ENCODE results near the gene CTAGE6.
"Not testable (repeated sequence)": the region's sequence is repeated elsewhere in the genome, so short reads cannot be mapped to it uniquely, and the experiment has no call there.

Gene CTAGE6

GRCh38 chr7:143757596-143757995, at the start of gene CTAGE6:
TSS of gene CTAGE6 (minus strand) at chr7:143757696. CDS start at chr7:143757658, 38 bp downstream.
- not testable (repeated sequence) for DNase-seq

DNA sequence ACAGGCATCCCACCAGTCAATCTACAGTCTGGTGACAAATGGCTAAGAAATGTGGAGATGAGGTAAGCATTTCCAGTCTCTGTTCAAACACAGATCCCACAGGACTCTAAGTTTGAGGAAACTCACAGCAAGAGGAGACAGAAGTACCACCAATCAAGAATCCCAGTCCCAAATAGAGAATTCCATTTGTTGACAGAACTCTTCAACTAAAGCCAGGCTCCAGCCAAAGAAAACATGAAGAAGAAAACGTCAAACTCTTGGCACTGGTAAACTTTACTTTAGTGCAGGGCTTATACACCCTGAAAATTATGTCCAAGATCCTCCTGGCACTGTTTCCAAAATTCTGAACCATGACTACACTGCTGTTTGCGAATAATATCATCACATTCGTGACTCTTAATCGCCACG, 49.2 kb upstream of the CTAGE6 start:
- not testable (repeated sequence) for DNase-seq

GRCh38 chr7:143797896-143798290, 40.4 kb upstream of the CTAGE6 start:
- not testable (repeated sequence) for DNase-seq

- not testable (repeated sequence) for DNase-seq
Observed at GRCh38 chr7:143797119-143797895, 39.8 kb upstream of the CTAGE6 start.

GRCh38 chr7:143795653-143796052, 38.2 kb upstream of the CTAGE6 start:
- not testable (repeated sequence) for DNase-seq

- DNase-seq = not testable (repeated sequence)
Observed at GRCh38 chr7:143792633-143793032, 35.1 kb upstream of the CTAGE6 start.

- not testable (repeated sequence) for DNase-seq
Observed at GRCh38 chr7:143785415-143786182, 28.1 kb upstream of the CTAGE6 start.

DNA sequence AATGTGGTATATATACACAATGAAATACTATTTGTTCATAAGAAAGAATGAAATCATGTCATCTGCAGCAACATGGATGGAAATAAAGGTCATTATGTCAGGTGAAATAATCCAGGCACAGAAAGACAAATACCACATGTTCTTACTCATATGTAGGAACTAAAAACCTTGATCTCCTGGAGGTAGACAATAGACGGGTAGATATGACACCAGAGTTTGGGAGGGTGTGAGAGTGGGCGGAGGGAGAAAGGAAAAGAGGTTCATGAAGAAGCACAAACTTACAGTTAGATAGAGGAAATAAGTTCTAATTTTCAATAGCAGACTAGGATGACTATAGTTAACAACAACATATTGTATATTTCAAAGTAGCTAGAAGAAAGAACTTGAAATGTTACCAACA, 22.1 kb upstream of the CTAGE6 start:
- DNase-seq = not testable (repeated sequence)

- not testable (repeated sequence) for DNase-seq
Observed at GRCh38 chr7:143772738-143773468, 15.4 kb upstream of the CTAGE6 start.

GRCh38 chr7:143767531-143767930, 10.0 kb upstream of the CTAGE6 start:
- DNase-seq = not testable (repeated sequence)

DNA sequence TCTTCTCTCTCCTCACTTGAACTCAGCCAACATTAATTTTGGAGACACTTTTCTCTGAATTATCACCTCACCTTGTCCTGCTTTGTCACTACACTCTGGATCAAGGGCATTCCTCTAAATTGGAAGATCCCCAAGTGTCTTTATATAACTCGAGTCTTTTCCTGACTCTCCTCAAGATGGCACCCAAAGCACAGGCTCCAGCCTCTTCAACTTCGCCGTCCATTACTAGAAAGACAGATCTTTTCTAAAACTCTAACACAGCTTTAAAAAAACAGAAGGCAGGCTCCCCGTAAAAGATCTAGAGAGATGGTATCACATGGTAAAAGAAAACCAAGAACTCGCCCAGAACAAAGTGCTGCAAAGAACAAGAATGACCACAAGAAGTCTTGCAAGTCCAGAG, 8.2 kb upstream of the CTAGE6 start:
- not testable (repeated sequence) for DNase-seq

- not testable (repeated sequence) for DNase-seq
Observed at GRCh38 chr7:143763065-143763464, 5.6 kb upstream of the CTAGE6 start.

DNA sequence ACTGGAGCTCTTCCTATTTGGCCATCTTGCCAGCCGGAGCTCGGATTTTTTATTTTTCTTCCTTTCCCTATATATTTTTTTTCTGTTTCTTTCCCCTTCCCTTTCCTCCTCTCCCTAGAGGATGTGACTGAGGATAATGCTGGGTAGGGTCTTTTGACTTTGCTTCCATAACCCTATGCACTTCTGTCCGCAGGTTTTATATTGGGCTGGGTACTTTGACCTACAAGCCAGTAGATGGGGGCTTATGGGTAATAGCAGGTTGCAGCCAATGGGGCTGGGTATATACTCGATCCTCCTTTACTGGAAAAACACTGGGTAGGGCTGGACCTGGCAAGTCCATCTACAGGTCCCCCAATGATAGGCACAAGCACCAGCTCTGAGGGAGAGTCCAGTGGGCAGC, 12.2 kb downstream of the CTAGE6 start:
- DNase-seq = not testable (repeated sequence)

DNA sequence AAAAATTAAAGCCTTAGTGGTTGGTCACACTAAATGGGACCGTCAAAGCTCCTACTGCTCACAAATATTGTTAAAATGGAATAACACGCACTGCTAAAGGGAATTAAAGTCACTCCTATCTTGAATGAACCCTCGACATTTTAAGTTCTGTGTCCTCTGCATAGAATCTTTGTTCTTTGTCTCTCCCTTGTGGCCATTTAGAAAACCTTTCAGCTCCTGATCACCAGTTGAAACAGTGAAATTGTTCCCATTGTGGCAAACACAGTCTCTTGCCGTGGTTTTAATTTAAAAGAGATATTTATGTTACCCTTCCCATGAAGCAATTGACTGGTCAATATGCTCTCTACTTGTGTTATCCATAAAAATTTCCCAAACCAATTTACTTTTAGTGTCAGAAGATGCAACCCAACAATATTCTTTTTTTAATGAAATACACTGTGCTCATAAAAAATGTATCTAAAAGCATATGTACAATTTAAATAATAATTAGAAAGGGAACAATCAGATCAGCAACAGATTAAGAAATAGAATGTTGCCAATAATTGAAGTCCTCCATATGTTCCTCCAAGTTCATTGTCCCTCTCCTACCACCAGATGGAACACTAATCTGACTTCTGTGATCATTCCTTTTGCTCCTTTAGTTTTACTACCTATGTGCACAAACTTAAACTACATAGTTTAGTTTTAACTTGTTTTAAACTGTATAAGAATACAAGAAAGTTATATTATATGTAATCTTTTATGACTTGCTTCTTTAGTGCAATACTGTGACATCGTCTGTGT, 20.3 kb downstream of the CTAGE6 start:
- peak; percentile 32 to 42 for DNase-seq

DNA sequence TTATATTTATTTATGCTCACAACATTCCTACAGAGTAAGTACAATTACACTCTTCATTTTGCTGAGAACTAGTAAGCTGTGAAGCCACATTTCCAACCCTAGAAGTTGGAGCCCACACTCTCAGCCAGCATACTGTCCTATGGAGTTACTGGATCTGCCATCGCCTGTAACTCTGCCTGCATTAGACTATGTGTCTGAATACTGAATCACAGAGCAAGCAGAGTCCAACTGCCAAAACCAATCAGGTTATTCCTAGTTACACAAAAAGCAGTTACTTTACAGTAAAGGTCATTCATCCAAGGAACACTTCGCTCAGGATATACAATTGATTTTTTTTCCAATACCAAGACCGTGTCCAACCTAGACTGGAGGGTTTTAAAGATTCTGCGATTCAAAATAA, 21.5 kb downstream of the CTAGE6 start:
- DNase-seq = no peak

DNA sequence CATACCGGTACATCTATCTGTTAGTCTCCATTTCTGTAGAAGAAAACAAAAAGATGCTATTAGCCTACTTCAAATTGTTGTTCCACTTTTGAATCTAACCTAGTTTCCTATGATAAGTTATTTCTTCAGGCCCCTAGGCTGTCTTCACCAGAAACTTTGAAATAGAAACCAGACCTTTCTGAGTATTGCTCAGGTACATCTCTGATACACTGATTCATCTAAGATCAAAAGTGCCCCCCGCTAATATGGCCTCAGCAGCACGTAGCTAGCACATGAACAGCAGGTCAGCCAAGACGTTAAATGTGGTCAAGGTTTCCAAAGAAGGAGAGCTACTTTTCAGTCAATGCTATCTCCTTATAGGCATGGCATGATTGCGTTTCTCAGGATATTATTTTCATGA, 23.6 kb downstream of the CTAGE6 start:
- DNase-seq = no peak

DNA sequence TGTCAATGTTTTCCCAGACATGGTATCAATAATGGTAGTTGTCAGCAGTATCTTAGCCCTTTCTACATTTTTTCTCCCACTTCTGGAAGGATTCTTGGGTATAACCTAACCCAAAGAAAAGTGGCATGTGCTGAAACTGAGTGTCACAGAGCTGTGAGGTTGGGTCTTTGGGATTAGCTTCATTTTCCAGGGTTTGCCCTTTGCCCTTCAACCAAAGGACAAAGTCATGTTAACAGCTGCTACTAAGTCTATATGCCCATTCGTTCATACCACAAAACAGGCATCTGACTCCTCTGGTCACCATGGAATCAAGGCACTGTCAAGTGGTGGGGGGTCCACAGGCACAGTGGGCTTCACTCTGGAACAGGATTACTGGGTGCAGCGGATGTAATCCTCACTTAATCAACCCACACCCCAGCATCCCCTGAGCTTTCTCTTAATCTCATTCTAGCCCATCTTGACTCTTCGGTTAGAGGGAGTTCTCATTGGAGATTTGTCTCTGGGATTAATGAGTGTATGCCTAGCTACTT, 29.1 kb downstream of the CTAGE6 start:
- DNase-seq = no peak

- DNase-seq = not testable (repeated sequence)
Observed at GRCh38 chr7:143727561-143727960, 29.9 kb downstream of the CTAGE6 start.

DNA sequence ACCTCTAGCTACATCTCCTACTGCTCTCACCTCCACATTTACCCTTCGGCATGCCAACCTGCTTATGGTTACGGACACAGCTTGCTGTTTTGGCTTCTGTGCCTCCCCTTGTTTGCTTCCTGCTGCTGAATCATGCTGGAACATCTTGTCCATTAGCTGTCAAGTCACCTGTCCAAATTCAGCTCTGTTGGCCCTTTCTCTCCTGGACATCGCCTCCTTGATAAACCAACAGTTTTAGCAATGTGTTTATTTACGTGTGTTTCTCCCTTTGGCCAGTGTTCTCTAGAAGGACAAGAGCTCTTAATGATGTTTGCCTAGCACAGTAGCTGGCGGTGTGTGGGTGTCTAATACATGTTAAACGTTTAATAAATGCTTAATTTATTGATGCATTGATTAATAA, 31.4 kb downstream of the CTAGE6 start:
- DNase-seq = not testable (repeated sequence)

DNA sequence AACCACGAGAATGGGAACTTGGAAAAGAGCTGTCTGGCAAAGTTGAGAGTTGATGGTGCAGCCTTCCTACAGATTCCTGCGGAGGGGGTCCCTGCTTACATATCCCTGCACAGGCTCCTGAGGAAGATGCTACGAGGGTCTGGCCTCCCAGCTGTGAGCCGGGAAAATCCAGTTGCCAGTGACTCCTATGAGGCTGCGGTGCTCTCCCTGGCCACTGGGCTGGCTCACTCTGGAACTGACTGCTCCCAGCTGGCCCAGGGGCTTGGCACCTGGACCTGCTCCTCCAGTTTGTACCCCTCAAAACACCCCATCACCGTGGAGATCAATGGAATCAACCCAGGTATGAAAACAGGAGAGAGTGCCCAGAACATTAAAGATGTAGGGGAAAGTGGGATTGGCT, 37.2 kb downstream of the CTAGE6 start:
- DNase-seq = not testable (repeated sequence)

DNA sequence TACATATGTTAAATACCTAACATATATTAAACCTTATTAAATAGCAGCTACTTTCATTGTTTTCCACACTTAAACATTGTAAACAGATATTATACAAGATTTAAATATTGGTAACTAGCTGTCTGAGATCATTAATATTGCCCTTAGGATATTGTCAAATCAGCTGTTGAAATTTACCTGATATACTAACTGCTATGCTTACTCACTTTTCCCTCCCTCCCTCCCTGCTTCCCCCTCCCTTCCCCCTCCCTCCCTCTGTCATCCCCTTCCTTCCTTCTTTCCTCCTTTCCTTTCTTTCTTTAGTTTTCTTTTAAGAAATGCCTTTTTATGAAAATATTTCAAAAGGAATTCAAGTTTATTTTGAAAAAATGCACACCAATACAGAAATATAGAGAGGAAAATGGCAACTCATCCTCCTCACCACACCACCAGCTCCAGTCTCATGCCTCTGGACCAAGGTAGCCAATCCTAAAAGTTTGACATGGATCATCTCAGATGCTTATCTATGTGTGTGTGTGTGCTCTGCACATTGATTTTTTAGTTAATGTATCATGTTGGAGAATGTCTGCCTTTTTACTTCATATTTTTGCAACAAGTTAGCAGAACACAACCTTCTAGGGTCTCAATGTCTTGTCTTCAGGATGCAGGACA, 41.8 kb downstream of the CTAGE6 start:
- not testable (repeated sequence) for DNase-seq
